ENCODE results near the gene NVL. TPM values are rescaled to one million over a fixed set of nuclear protein-coding genes. Genes with fewer than 3 reads are reported as not detected.

Gene NVL
- total RNA-seq, 1 donor from 2014 or later: 14.9 TPM

Small RNAs within 50 kb of the gene (microRNA-seq; reads per million reads assigned to microRNA genes)
- 0.65 reads per million for gene MIR320B2

Other genes with a start within 250 kb of the NVL start
- gene FBXO28, start 216.1 kb downstream of the NVL start, total RNA-seq: 27.3 and 28.1 TPM in 2 replicates
- gene DEGS1, start 146.9 kb downstream of the NVL start, total RNA-seq: 92.9 and 93.6 TPM in 2 replicates
- gene CNIH4, start 26.7 kb upstream of the NVL start, total RNA-seq: 26.2 and 45.6 TPM in 2 replicates
- 60.6 and 64.4 TPM in 2 replicates for gene WDR26, start 104.6 kb upstream of the NVL start, total RNA-seq

All from myocyte (in vitro differentiated cells).